WTC11 (cell line): ENCODE data around the gene ZSWIM6. TPM values are rescaled to one million over a fixed set of nuclear protein-coding genes. Genes with fewer than 3 reads are reported as not detected.
A peak's percentile ranks its signal among the peaks of the same experiment; 100 is the strongest.

Experiments used
- ATAC-seq: fragments of 200-7000 bp; cut with Tn5 transposase; 2 replicates; pipeline ENCODE4 v1.10.0; 2021; ENCODE audit warnings: mild to moderate bottlenecking, moderate library complexity
- CTCF ChIA-PET: fragments of 300-600 bp; sonication (Branson Sonifier 250); formaldehyde crosslinking; loops from one replicate; lab custom pipeline; 2021; ENCODE audit warnings: antibody characterized with exemption; lab: Charles Lee
- POLR2A ChIA-PET: fragments of 350-600 bp; sonication (Branson Sonifier 250); formaldehyde crosslinking; loops from one replicate; lab custom pipeline; 2021; ENCODE audit warnings: antibody characterized with exemption; lab: Charles Lee
- DNase-seq: peaks from one replicate; pipeline ENCODE4 v3.0.0; 2021; ENCODE audit warnings: low spot score
- H3K27ac Mint-ChIP-seq: 2 replicates; pipeline ENCODE4 v1.8.0; 2021; ENCODE audit warnings: mixed read lengths
- H3K27me3 Mint-ChIP-seq: 2 replicates; pipeline ENCODE4 v1.8.0; 2021; ENCODE audit warnings: low read depth, mild to moderate bottlenecking, moderate library complexity, mixed read lengths
- H3K36me3 Mint-ChIP-seq: 2 replicates; pipeline ENCODE4 v1.8.0; 2021; ENCODE audit warnings: mixed read lengths
- H3K4me1 Mint-ChIP-seq: 2 replicates; pipeline ENCODE4 v1.8.0; 2022; ENCODE audit warnings: mixed read lengths
- H3K4me3 Mint-ChIP-seq: 2 replicates; pipeline ENCODE4 v1.8.0; 2021; ENCODE audit warnings: mild to moderate bottlenecking, moderate library complexity, mixed read lengths
- H3K9me3 Mint-ChIP-seq: 2 replicates; pipeline ENCODE4 v1.8.0; 2021; ENCODE audit warnings: mixed read lengths
- HMGXB4 ChIP-seq: sonication (generic); formaldehyde crosslinking; IDR thresholded peaks from 2 replicates; pipeline ENCODE4 v1.8.1; 2023; ENCODE audit warnings: mild to moderate bottlenecking, moderate library complexity, missing genetic modification reagents
- KAT7 ChIP-seq: sonication (generic); formaldehyde crosslinking; IDR thresholded peaks from 2 replicates; pipeline ENCODE4 v1.8.1; 2023; ENCODE audit warnings: missing genetic modification reagents, mild to moderate bottlenecking, borderline replicate concordance
- MLX ChIP-seq: sonication (generic); formaldehyde crosslinking; IDR thresholded peaks from 2 replicates; pipeline ENCODE4 v1.8.1; 2023; ENCODE audit warnings: mild to moderate bottlenecking, missing genetic modification reagents, moderate library complexity
- NR2C2 ChIP-seq: sonication (generic); formaldehyde crosslinking; IDR thresholded peaks from 2 replicates; pipeline ENCODE4 v1.8.0; 2022; ENCODE audit warnings: mild to moderate bottlenecking, missing genetic modification reagents
- TCF7 ChIP-seq: sonication (generic); formaldehyde crosslinking; IDR thresholded peaks from 2 replicates; pipeline ENCODE4 v1.8.0; 2022; ENCODE audit warnings: mild to moderate bottlenecking, low read depth, missing genetic modification reagents, moderate library complexity
- TP53 ChIP-seq: sonication (generic); formaldehyde crosslinking; IDR thresholded peaks from 2 replicates; pipeline ENCODE4 v1.8.1; 2023; ENCODE audit warnings: mild to moderate bottlenecking, missing genetic modification reagents
- ZNF232 ChIP-seq: sonication (generic); formaldehyde crosslinking; IDR thresholded peaks from 2 replicates; pipeline ENCODE4 v1.8.0; 2022; ENCODE audit warnings: mild to moderate bottlenecking, missing genetic modification reagents
- ZNF512 ChIP-seq: sonication (generic); formaldehyde crosslinking; IDR thresholded peaks from 2 replicates; pipeline ENCODE4 v1.8.1; 2022; ENCODE audit warnings: missing genetic modification reagents, borderline replicate concordance
- ZNF532 ChIP-seq: fragments of 250-450 bp; sonication (Bioruptor Pico); IDR thresholded peaks from 2 replicates; pipeline ENCODE4 v1.9.0; 2021; ENCODE audit warnings: mild to moderate bottlenecking, borderline replicate concordance
- total RNA-seq: library from RNA; stranded (reverse); gene quantifications from 3 replicates; pipeline ENCODE4 v1.2.3, GENCODE V29; 2021
- TF ChIP-seq, protein P1 (sequence below): fragments of 250-450 bp; sonication (Bioruptor Pico); IDR thresholded peaks from 2 replicates; pipeline ENCODE4 v1.8.0; 2021; ENCODE audit warnings: mild to moderate bottlenecking
- TF ChIP-seq, protein P2 (sequence below): sonication (generic); formaldehyde crosslinking; IDR thresholded peaks from 2 replicates; pipeline ENCODE4 v1.8.1; 2022; ENCODE audit warnings: low read depth, missing genetic modification reagents, borderline replicate concordance
- TF ChIP-seq, protein P3 (sequence below): fragments of 250-450 bp; sonication (Bioruptor Pico); IDR thresholded peaks from 2 replicates; pipeline ENCODE4 v1.9.0; 2021; ENCODE audit warnings: mild to moderate bottlenecking
- TF ChIP-seq, protein P4 (sequence below): sonication (generic); formaldehyde crosslinking; IDR thresholded peaks from 2 replicates; pipeline ENCODE4 v1.8.1; 2023; ENCODE audit warnings: mild to moderate bottlenecking, missing genetic modification reagents, borderline replicate concordance

Gene ZSWIM6
- total RNA-seq, 1 experiment from 2014 or later: 12.5 TPM

- H3K36me3 Mint-ChIP-seq: peaks cover 43% of the 10 kb centered on the region
- POLR2A ChIA-PET: no interaction called here
- CTCF ChIA-PET: no interaction called here
- ATAC-seq (no peak), DNase-seq (no peak)
- H3K9me3 Mint-ChIP-seq: peaks cover 13% of the 10 kb centered on the region
- H3K4me3 Mint-ChIP-seq: no peak overlapping the region
- H3K27ac Mint-ChIP-seq: no peak overlapping the region
- H3K4me1 Mint-ChIP-seq: no peaks in the 10 kb centered on the region
- H3K27me3 Mint-ChIP-seq: no peaks in the 10 kb centered on the region
- TF ChIP-seq, protein P1, sequence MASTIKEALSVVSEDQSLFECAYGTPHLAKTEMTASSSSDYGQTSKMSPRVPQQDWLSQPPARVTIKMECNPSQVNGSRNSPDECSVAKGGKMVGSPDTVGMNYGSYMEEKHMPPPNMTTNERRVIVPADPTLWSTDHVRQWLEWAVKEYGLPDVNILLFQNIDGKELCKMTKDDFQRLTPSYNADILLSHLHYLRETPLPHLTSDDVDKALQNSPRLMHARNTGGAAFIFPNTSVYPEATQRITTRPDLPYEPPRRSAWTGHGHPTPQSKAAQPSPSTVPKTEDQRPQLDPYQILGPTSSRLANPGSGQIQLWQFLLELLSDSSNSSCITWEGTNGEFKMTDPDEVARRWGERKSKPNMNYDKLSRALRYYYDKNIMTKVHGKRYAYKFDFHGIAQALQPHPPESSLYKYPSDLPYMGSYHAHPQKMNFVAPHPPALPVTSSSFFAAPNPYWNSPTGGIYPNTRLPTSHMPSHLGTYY (CRISPR knock-in tag): no peak
- TF ChIP-seq, protein P2, sequence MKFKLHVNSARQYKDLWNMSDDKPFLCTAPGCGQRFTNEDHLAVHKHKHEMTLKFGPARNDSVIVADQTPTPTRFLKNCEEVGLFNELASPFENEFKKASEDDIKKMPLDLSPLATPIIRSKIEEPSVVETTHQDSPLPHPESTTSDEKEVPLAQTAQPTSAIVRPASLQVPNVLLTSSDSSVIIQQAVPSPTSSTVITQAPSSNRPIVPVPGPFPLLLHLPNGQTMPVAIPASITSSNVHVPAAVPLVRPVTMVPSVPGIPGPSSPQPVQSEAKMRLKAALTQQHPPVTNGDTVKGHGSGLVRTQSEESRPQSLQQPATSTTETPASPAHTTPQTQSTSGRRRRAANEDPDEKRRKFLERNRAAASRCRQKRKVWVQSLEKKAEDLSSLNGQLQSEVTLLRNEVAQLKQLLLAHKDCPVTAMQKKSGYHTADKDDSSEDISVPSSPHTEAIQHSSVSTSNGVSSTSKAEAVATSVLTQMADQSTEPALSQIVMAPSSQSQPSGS (CRISPR knock-in tag): no peak
- TF ChIP-seq ZNF512 (CRISPR knock-in tag): no peak
Observed at GRCh38 chr5:61536922-61537321, 204.9 kb downstream of the ZSWIM6 start.

- no peak for DNase-seq
- H3K27me3 Mint-ChIP-seq: no peaks in the 10 kb centered on the region
- H3K4me3 Mint-ChIP-seq: no peak overlapping the region
- H3K9me3 Mint-ChIP-seq: peaks cover 25% of the 10 kb centered on the region
- ATAC-seq: no peak
- no peaks in the 10 kb centered on the region for H3K4me1 Mint-ChIP-seq
- POLR2A ChIA-PET: no interaction called here
- H3K36me3 Mint-ChIP-seq: peaks cover 51% of the 10 kb centered on the region
- CTCF ChIA-PET: no interaction called here
- H3K27ac Mint-ChIP-seq: peak overlapping the region; percentile 67
- TF ChIP-seq, protein P3, sequence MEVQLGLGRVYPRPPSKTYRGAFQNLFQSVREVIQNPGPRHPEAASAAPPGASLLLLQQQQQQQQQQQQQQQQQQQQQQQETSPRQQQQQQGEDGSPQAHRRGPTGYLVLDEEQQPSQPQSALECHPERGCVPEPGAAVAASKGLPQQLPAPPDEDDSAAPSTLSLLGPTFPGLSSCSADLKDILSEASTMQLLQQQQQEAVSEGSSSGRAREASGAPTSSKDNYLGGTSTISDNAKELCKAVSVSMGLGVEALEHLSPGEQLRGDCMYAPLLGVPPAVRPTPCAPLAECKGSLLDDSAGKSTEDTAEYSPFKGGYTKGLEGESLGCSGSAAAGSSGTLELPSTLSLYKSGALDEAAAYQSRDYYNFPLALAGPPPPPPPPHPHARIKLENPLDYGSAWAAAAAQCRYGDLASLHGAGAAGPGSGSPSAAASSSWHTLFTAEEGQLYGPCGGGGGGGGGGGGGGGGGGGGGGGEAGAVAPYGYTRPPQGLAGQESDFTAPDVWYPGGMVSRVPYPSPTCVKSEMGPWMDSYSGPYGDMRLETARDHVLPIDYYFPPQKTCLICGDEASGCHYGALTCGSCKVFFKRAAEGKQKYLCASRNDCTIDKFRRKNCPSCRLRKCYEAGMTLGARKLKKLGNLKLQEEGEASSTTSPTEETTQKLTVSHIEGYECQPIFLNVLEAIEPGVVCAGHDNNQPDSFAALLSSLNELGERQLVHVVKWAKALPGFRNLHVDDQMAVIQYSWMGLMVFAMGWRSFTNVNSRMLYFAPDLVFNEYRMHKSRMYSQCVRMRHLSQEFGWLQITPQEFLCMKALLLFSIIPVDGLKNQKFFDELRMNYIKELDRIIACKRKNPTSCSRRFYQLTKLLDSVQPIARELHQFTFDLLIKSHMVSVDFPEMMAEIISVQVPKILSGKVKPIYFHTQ (CRISPR knock-in tag): no peak
- TF ChIP-seq MLX: no peak
- no peak for TF ChIP-seq ZNF532 (CRISPR knock-in tag)
- TF ChIP-seq NR2C2: no peak
- TF ChIP-seq, protein P4, sequence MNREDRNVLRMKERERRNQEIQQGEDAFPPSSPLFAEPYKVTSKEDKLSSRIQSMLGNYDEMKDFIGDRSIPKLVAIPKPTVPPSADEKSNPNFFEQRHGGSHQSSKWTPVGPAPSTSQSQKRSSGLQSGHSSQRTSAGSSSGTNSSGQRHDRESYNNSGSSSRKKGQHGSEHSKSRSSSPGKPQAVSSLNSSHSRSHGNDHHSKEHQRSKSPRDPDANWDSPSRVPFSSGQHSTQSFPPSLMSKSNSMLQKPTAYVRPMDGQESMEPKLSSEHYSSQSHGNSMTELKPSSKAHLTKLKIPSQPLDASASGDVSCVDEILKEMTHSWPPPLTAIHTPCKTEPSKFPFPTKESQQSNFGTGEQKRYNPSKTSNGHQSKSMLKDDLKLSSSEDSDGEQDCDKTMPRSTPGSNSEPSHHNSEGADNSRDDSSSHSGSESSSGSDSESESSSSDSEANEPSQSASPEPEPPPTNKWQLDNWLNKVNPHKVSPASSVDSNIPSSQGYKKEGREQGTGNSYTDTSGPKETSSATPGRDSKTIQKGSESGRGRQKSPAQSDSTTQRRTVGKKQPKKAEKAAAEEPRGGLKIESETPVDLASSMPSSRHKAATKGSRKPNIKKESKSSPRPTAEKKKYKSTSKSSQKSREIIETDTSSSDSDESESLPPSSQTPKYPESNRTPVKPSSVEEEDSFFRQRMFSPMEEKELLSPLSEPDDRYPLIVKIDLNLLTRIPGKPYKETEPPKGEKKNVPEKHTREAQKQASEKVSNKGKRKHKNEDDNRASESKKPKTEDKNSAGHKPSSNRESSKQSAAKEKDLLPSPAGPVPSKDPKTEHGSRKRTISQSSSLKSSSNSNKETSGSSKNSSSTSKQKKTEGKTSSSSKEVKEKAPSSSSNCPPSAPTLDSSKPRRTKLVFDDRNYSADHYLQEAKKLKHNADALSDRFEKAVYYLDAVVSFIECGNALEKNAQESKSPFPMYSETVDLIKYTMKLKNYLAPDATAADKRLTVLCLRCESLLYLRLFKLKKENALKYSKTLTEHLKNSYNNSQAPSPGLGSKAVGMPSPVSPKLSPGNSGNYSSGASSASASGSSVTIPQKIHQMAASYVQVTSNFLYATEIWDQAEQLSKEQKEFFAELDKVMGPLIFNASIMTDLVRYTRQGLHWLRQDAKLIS (CRISPR knock-in tag): no peak
- TF ChIP-seq KAT7 (CRISPR knock-in tag): no peak
- no peak for TF ChIP-seq TCF7 (CRISPR knock-in tag)
- no peak for TF ChIP-seq TP53 (CRISPR knock-in tag)
- TF ChIP-seq HMGXB4 (CRISPR knock-in tag): no peak
- no peak for TF ChIP-seq ZNF232
Observed at GRCh38 chr5:61538722-61539501, 206.9 kb downstream of the ZSWIM6 start.
